Psoas muscle (tissue), 8 donors: ENCODE measurements around the gene EMILIN1. TPM values are rescaled to one million over a fixed set of nuclear protein-coding genes. Genes with fewer than 3 reads are reported as not detected.

Source experiments
- ATAC-seq, 4 donors: fragments of 200-7000 bp; cut with Tn5 transposase; one replicate each; pipeline ENCODE4 v1.9.1; 2020; ENCODE audit warnings: moderate library complexity in 3 of 4, mild to moderate bottlenecking in 2 of 4
- DNase-seq, 2 donors: peaks; one replicate each; pipeline ENCODE4 v3.0.0-alpha.2; 2020
- H3K27ac ChIP-seq: fragments of 200-600 bp; one replicate; pipeline ENCODE4 v1.8.0; 2022
- H3K27me3 ChIP-seq, 3 donors: fragments of 200-600 bp in 1 of 3; one replicate each; pipeline versions ENCODE4 v1.6.1 to v1.8.0; 2013 to 2022; ENCODE audit warnings: low read length in 2 of 3, mild to moderate bottlenecking in 2 of 3, moderate library complexity in 1 of 3; ENCODE audit not compliant: insufficient read depth in 3 of 3
- H3K36me3 ChIP-seq, 2 donors: fragments of 200-600 bp in 1 of 2; one replicate each; pipeline versions ENCODE4 v1.6.1 to v1.8.0; 2013 to 2022; ENCODE audit warnings: low read depth in 1 of 2, mild to moderate bottlenecking in 1 of 2, moderate library complexity in 1 of 2; ENCODE audit not compliant: insufficient read depth in 1 of 2
- H3K4me1 ChIP-seq: fragments of 200-600 bp; one replicate; pipeline ENCODE4 v1.8.0; 2022
- H3K4me3 ChIP-seq: fragments of 200-600 bp; one replicate; pipeline ENCODE4 v1.8.0; 2022; ENCODE audit warnings: mild to moderate bottlenecking
- H3K9me3 ChIP-seq: fragments of 200-600 bp; one replicate; pipeline ENCODE4 v1.8.0; 2022
- CTCF ChIP-seq: fragments of 200-600 bp; IDR thresholded peaks from one replicate; pipeline ENCODE4 v1.8.0; 2022; ENCODE audit warnings: antibody characterized with exemption
- WGBS, 3 donors: extraction: QIAGEN DNeasy Blood & Tissue Kit; methylation state at CpG; one replicate each; pipeline versions ENCODE4 v1.1.6 to v1.1.7; 2013; 5-methylcytosine and 5-hydroxymethylcytosine counted together
- intact Hi-C, 2 donors: fragments of 100-400 bp; cut with DNase I; formaldehyde crosslinking; loops; one replicate each; pipeline versions ENCODE4 v1.11.0 to v1.14.2; 2022
- polyA plus RNA-seq, 3 donors: library from polyadenylated mRNA; stranded (reverse); fragments of 200-250 nt; gene quantifications; one replicate each; pipeline ENCODE4 v1.2.3, GENCODE V29; 2013
- total RNA-seq, 4 donors: library from RNA; stranded (reverse); fragmentation: NEBNext Ultra II Directional in 2 of 4; extraction: Animal tissue kit (Norgen Biotek cat#: 25700) in 2 of 4; gene quantifications; one replicate each; pipeline versions ENCODE4 v1.2.1 to v1.2.4, GENCODE V29; 2021 to 2023
- donor health status: healthy with polysubstance abuse.
- donor health status: DM: no; HTN: no; CAD: no; lungs with moderate emphysema.
- donor health status: Bipolar disorder and iron deficiency.
- donor health status: healthy.
- donor health status: DM: yes; HTN: yes; CAD: no.
- donor health status: DM: no; HTN: no; CAD: no.
- donor health status: DM: no; HTN: no; CAD: no.
- donor health status: DM: yes; HTN: yes; CAD: no.

The EMILIN1 gene
- total and polyA plus RNA-seq, 7 donors = 4.9 to 14.3 (median 6.1) TPM

GRCh38 chr2:27080140-27080469 is 1.7 kb downstream of the EMILIN1 start:
- no peak for ATAC-seq
- Histone ChIP-seq H3K27ac (peak overlapping the region; percentile 67), H3K4me1 (peaks cover 14% of the 10 kb centered on the region), H3K27me3 (no peaks in the 10 kb centered on the region), H3K36me3 (no peaks in the 10 kb centered on the region), H3K4me3 (peak overlapping the region; percentile 64), H3K9me3 (no peaks in the 10 kb centered on the region)
- no peak for TF ChIP-seq CTCF
- intact Hi-C loops = loop anchor here in 1 of 2 donors (5.0 kb wide), 1 partner anchor 43 kb away; no protein-coding TSS in a partner anchor
- WGBS, 3 donors = 60 to 79% (median 61%) methylated on average over 7 of the region's 7 CpGs
- peak in 1 of 2 donors; percentile 18 for DNase-seq

GRCh38 chr2:27080603-27080936 is 2.2 kb downstream of the EMILIN1 start:
- no peaks in the 10 kb centered on the region for H3K36me3 ChIP-seq
- intact Hi-C loops = loop anchor here in 1 of 2 donors (5.0 kb wide), 1 partner anchor 43 kb away; no protein-coding TSS in a partner anchor
- H3K27me3 ChIP-seq = no peaks in the 10 kb centered on the region
- WGBS, 3 donors = 58 to 75% (median 61%) methylated on average over 13 to 14 of the region's 14 CpGs
- peak in 1 of 2 donors; percentile 24 for DNase-seq
- peak overlapping the region; percentile 64 for H3K4me3 ChIP-seq
- no peak overlapping the region for H3K27ac ChIP-seq
- no peaks in the 10 kb centered on the region for H3K9me3 ChIP-seq
- H3K4me1 ChIP-seq = peaks cover 19% of the 10 kb centered on the region
- ATAC-seq = no peak
- no peak for TF ChIP-seq CTCF

GRCh38 chr2:27081984-27082772 is 3.8 kb downstream of the EMILIN1 start:
- Histone ChIP-seq H3K4me1 (peaks cover 21% of the 10 kb centered on the region), H3K4me3 (peak overlapping the region; percentile 64), H3K9me3 (no peaks in the 10 kb centered on the region), H3K36me3 (no peaks in the 10 kb centered on the region), H3K27ac (peak overlapping the region; percentile 85), H3K27me3 (no peaks in the 10 kb centered on the region)
- 41 to 54% (median 43%) methylated on average over 37 to 38 of the region's 38 CpGs for WGBS, 3 donors
- intact Hi-C loops = loop anchor here (1.0 to 5.0 kb wide), 2 partner anchors 32 to 45 kb away; no protein-coding TSS in a partner anchor
- peak in 1 of 4 donors; percentile 14 for ATAC-seq
- no peak for TF ChIP-seq CTCF
- DNase-seq = peak; percentile 16 to 62

GRCh38 chr2:27082773-27083409 is 4.5 kb downstream of the EMILIN1 start:
- peak overlapping the region; percentile 64 for H3K4me3 ChIP-seq
- H3K9me3 ChIP-seq = no peaks in the 10 kb centered on the region
- no peaks in the 10 kb centered on the region for H3K27me3 ChIP-seq
- intact Hi-C loops = loop anchor here (1.0 to 5.0 kb wide), 2 partner anchors 33 to 46 kb away; no protein-coding TSS in a partner anchor
- TF ChIP-seq CTCF = no peak
- H3K27ac ChIP-seq = peak overlapping the region; percentile 85
- WGBS, 3 donors = 29 to 41% (median 37%) methylated on average over 22 to 27 of the region's 27 CpGs
- peak in 1 of 2 donors; percentile 30 for DNase-seq
- peaks cover 24% of the 10 kb centered on the region for H3K4me1 ChIP-seq
- no peak for ATAC-seq
- H3K36me3 ChIP-seq = no peaks in the 10 kb centered on the region
